K562 (cell line): ENCODE data around the gene PTTG2. TPM values are rescaled to one million over a fixed set of nuclear protein-coding genes. Genes with fewer than 3 reads are reported as not detected.

Experiments used
- ATAC-seq: fragments of 200-7000 bp; cut with Tn5 transposase; 3 replicates; pipeline ENCODE4 v1.9.1; 2020; ENCODE audit warnings: moderate library complexity
- Bru-seq: library from RNA; stranded (reverse); fragments of 400-500 nt; gene quantifications from one replicate; lab custom pipeline; 2021; lab: Mats Ljungman, UMichigan
- BruChase-seq, 2 experiments: library from RNA; stranded (reverse); fragments of 400-500 nt; gene quantifications; one replicate each; lab custom pipeline; 2021; lab: Mats Ljungman, UMichigan
- BruUV-seq: library from RNA; stranded (reverse); fragments of 400-500 nt; replicated peaks from 2 replicates; lab custom pipeline; 2021; lab: Mats Ljungman, UMichigan
- CTCF ChIA-PET: fragments of 300-600 bp; formaldehyde crosslinking; extraction: SDS; loops from one replicate; lab custom pipeline; 2021; ENCODE audit warnings: low intra/inter-chr PET ratio; lab: Yijun Ruan, JAX
- POLR2A ChIA-PET: fragments of 300-600, 350-650 bp; sonication (Branson Sonifier 250); formaldehyde crosslinking; extraction: SDS; loops from one replicate; lab custom pipeline; 2021; ENCODE audit warnings: antibody characterized with exemption, inconsistent platforms; lab: Yijun Ruan, JAX
- DNase-seq, 4 experiments: peaks; one replicate each; pipeline versions ENCODE4 v3.0.0 to v3.0.0-alpha.2; 2011 to 2018; ENCODE audit warnings: low spot score in 3 of 4, mixed read lengths in 3 of 4; ENCODE audit errors: extremely low read depth in 1 of 4
- FAIRE-seq: peaks from 2 replicates; lab custom pipeline; 2011; peaks lifted over from hg19 to GRCh38; lab: Jason Lieb, UNC
- H2AFZ ChIP-seq: 2 replicates; pipeline ENCODE4 v1.6.0; 2011; ENCODE audit warnings: low read depth, low read length, control low read depth, inconsistent platforms
- H3K27ac ChIP-seq: fragments of 200-600 bp; 3 replicates; pipeline ENCODE4 v1.8.0; 2011; ENCODE audit warnings: low read depth, mild to moderate bottlenecking, control low read depth, inconsistent platforms, low read length, moderate library complexity, mixed read lengths; ENCODE audit errors: extremely low read depth
- H3K27me3 ChIP-seq, 2 experiments: fragments of 300-600 bp in 1 of 2; 2 replicates in 1 of 2; 3 replicates in 1 of 2; pipeline versions ENCODE4 v1.6.0 to v1.8.0; 2011; ENCODE audit warnings: inconsistent platforms in 2 of 2, low read length in 2 of 2, mild to moderate bottlenecking in 1 of 2, mixed read lengths in 1 of 2, moderate library complexity in 1 of 2; ENCODE audit not compliant: control insufficient read depth in 2 of 2, insufficient read depth in 2 of 2
- H3K36me3 ChIP-seq: fragments of 300-600 bp; 3 replicates; pipeline ENCODE4 v1.8.0; 2011; ENCODE audit warnings: mild to moderate bottlenecking, low read length, inconsistent platforms; ENCODE audit not compliant: control insufficient read depth, insufficient read depth
- H3K4me1 ChIP-seq, 2 experiments: fragments of 200-600 bp in 1 of 2; replicated peaks in 1 of 2; 2 replicates in 1 of 2; 3 replicates in 1 of 2; pipeline versions ENCODE4 v1.5.1 to v1.8.0; 2011; ENCODE audit warnings: inconsistent platforms in 2 of 2, low read length in 2 of 2, mild to moderate bottlenecking in 1 of 2, mixed read lengths in 1 of 2, moderate library complexity in 1 of 2; ENCODE audit not compliant: control insufficient read depth in 2 of 2, insufficient read depth in 2 of 2
- H3K4me2 ChIP-seq: 2 replicates; pipeline ENCODE4 v1.6.1; 2011; ENCODE audit warnings: low read length, control low read depth, inconsistent platforms, mixed read lengths; ENCODE audit not compliant: insufficient read depth
- H3K4me3 ChIP-seq: fragments of 200-600 bp; sonication (generic), shearing (Covaris generic); 2 replicates; pipeline ENCODE4 v1.5.1; 2016; ENCODE audit warnings: control low read depth, inconsistent platforms
- H3K79me2 ChIP-seq: fragments of 200-600 bp; 3 replicates; pipeline ENCODE4 v1.8.0; 2011; ENCODE audit warnings: low read length, inconsistent platforms; ENCODE audit not compliant: control insufficient read depth, insufficient read depth
- H3K9ac ChIP-seq, 2 experiments: 2 replicates each; pipeline versions ENCODE4 v1.6.0 to v1.6.1; 2011; ENCODE audit warnings: low read depth in 2 of 2, low read length in 2 of 2, control low read depth in 1 of 2, inconsistent platforms in 1 of 2, mild to moderate bottlenecking in 1 of 2, mixed read lengths in 1 of 2; ENCODE audit not compliant: insufficient read depth in 1 of 2
- H3K9me1 ChIP-seq: one replicate; pipeline ENCODE4 v1.6.0; 2011; ENCODE audit warnings: inconsistent platforms, mild to moderate bottlenecking, low read length, moderate library complexity; ENCODE audit not compliant: control insufficient read depth, insufficient read depth
- H3K9me3 ChIP-seq: replicated peaks from 2 replicates; pipeline ENCODE4 v1.5.1; 2011; ENCODE audit warnings: low read depth, low read length, inconsistent platforms; ENCODE audit not compliant: control insufficient read depth, insufficient read depth
- H4K20me1 ChIP-seq: replicated peaks from 2 replicates; pipeline ENCODE4 v1.6.1; 2011; ENCODE audit warnings: low read length, inconsistent platforms, mixed read lengths; ENCODE audit not compliant: control insufficient read depth, insufficient read depth
- ARID4B ChIP-seq: sonication (generic); formaldehyde crosslinking; IDR thresholded peaks from 2 replicates; pipeline ENCODE4 v1.8.0; 2022; ENCODE audit warnings: mild to moderate bottlenecking, missing genetic modification reagents
- BCL6 ChIP-seq: fragments of 250-450 bp; sonication (Bioruptor Pico); IDR thresholded peaks from 2 replicates; pipeline ENCODE4 v1.4.0; 2020
- ETV5 ChIP-seq: sonication (generic); formaldehyde crosslinking; IDR thresholded peaks from 2 replicates; pipeline ENCODE4 v1.4.0; 2020; ENCODE audit warnings: low read depth, mild to moderate bottlenecking, missing genetic modification reagents
- GATAD2A ChIP-seq: fragments of 450-650 bp; IDR thresholded peaks from 2 replicates; pipeline ENCODE4 v1.6.1; 2017
- HMGXB4 ChIP-seq: sonication (generic); formaldehyde crosslinking; IDR thresholded peaks from 2 replicates; pipeline ENCODE4 v1.8.1; 2023; ENCODE audit warnings: mild to moderate bottlenecking, missing genetic modification reagents
- IRF2 ChIP-seq: sonication (generic); formaldehyde crosslinking; IDR thresholded peaks from 2 replicates; pipeline ENCODE4 v1.8.1; 2022; ENCODE audit warnings: mild to moderate bottlenecking, missing genetic modification reagents
- NR2C1 ChIP-seq, 2 experiments: fragments of 450-650 bp; IDR thresholded peaks; 2 replicates each; pipeline ENCODE4 v1.6.1; 2017; ENCODE audit warnings: mild to moderate bottlenecking in 2 of 2, antibody characterized with exemption in 1 of 2, inconsistent platforms in 1 of 2, missing compliant biosample characterization in 1 of 2, missing genetic modification characterization in 1 of 2
- SREBF2 ChIP-seq: sonication (generic); formaldehyde crosslinking; IDR thresholded peaks from 2 replicates; pipeline ENCODE4 v1.4.0; 2020; ENCODE audit warnings: mild to moderate bottlenecking, missing genetic modification reagents
- TBL1XR1 ChIP-seq, 2 experiments: IDR thresholded peaks; 2 replicates each; pipeline ENCODE4 v1.6.1; 2012; ENCODE audit warnings: improper control_type of control experiment in 2 of 2, low read length in 2 of 2, mild to moderate bottlenecking in 1 of 2
- ZNF121 ChIP-seq: sonication (generic); formaldehyde crosslinking; conservative IDR thresholded peaks from 2 replicates; pipeline ENCODE4 v1.8.0; 2022; ENCODE audit warnings: missing genetic modification reagents
- ZNF212 ChIP-seq: fragments of 450-650 bp; formaldehyde crosslinking; IDR thresholded peaks from 2 replicates; pipeline ENCODE4 v1.4.0; 2020; ENCODE audit warnings: mild to moderate bottlenecking
- WGBS: fragments of 100-300 bp; shearing (Covaris generic); methylation state at CpG from one replicate; pipeline ENCODE4 v1.1.6; 2016; ENCODE audit warnings: low coverage, mixed read lengths; ENCODE audit not compliant: insufficient coverage; ENCODE audit errors: missing lambda C conversion rate; 5-methylcytosine and 5-hydroxymethylcytosine counted together
- in situ Hi-C: fragments of 300-500 bp; cut with MboI; formaldehyde crosslinking; loops from 4 replicates; pipeline ENCODE4 v1.15.0; 2018; ENCODE audit warnings: inconsistent platforms, mixed read lengths
- intact Hi-C: fragments of 100-400 bp; cut with micrococcal nuclease; formaldehyde crosslinking; loops from 2 replicates; pipeline ENCODE4 v1.14.2; 2022
- long read RNA-seq, 3 experiments: library from polyadenylated mRNA in 2 of 3; library from RNA in 1 of 3; unstranded in 2 of 3; stranded (forward) in 1 of 3; transcript quantifications; one replicate each; pipeline ENCODE4 v2.0.0, GENCODE V29; 2019 to 2022
- polyA minus RNA-seq, 3 experiments: library from RNA; depleted of rRNA, polyadenylated mRNA; stranded (reverse); fragments of >200 nt; gene quantifications; 2 replicates each; pipeline ENCODE4 v1.2.3, GENCODE V29; 2011
- polyA plus RNA-seq, 8 experiments: library from polyadenylated mRNA; depleted of rRNA in 4 of 8; stranded (reverse) in 5 of 8; unstranded in 3 of 8; fragments of >200 nt; fragmentation: Nextera tagmentation in 2 of 8; fragmentation: Illumina TruSeq in 1 of 8; extraction: Ambion mirVana in 2 of 8; extraction: Trizol in 1 of 8; gene quantifications; 2 replicates each; pipeline versions ENCODE4 v1.2.1 to v1.2.3, GENCODE V29; 2011 to 2014; ENCODE audit warnings: inconsistent platforms in 1 of 8, missing spikeins in 1 of 8
- total RNA-seq, 7 experiments: library from RNA; depleted of rRNA in 6 of 7; stranded (reverse); fragments of >200 nt in 6 of 7; fragmentation: Illumina TruSeq in 2 of 7; extraction: Trizol in 2 of 7; gene quantifications; 2 replicates each; pipeline versions ENCODE4 v1.2.1 to v1.2.3, GENCODE V29; 2011 to 2021; ENCODE audit warnings: low replicate concordance in 1 of 7
- TF ChIP-seq, protein P1 (sequence below), 2 experiments: IDR thresholded peaks; 2 replicates each; pipeline ENCODE4 v1.6.1; 2011; ENCODE audit warnings: borderline replicate concordance in 1 of 2, control low read depth in 1 of 2, low read depth in 1 of 2, low read length in 1 of 2, mild to moderate bottlenecking in 1 of 2, mixed read lengths in 1 of 2, moderate library complexity in 1 of 2; ENCODE audit not compliant: insufficient read depth in 1 of 2, insufficient read length in 1 of 2, poor library complexity in 1 of 2, severe bottlenecking in 1 of 2; ENCODE audit errors: extremely low read depth in 1 of 2

The PTTG2 gene
- total RNA-seq (2011; cell fraction: chromatin; rRNA removed; ENCODE audit: low replicate concordance): not detected in 2 replicates
- not detected in 2 replicates for total RNA-seq (2011; cell fraction: nucleolus; rRNA removed)
- not detected in 2 replicates for total RNA-seq (2011; cell fraction: nucleoplasm; rRNA removed)
- not detected in 2 replicates for total RNA-seq (2014; rRNA removed)
- not detected in 2 replicates for total RNA-seq (2014; rRNA removed; fragmentation: Illumina TruSeq; extraction: Trizol)
- not detected in 2 replicates for total RNA-seq (2015; rRNA removed; fragmentation: Illumina TruSeq; extraction: Trizol)
- total RNA-seq (2021): not detected in 2 replicates
- not detected in 2 replicates for polyA plus RNA-seq (2011; rRNA removed)
- polyA plus RNA-seq (2011; cell fraction: cytosol; rRNA removed): not detected in 2 replicates
- polyA plus RNA-seq (2011; cell fraction: nucleus; rRNA removed): not detected in 2 replicates
- polyA plus RNA-seq (2012): not detected in 2 replicates
- not detected in 2 replicates for polyA plus RNA-seq (2014; fragmentation: Illumina TruSeq; extraction: Trizol)
- not detected for polyA plus RNA-seq (2014; fragmentation: Nextera tagmentation; extraction: Ambion mirVana)
- polyA plus RNA-seq (2014; rRNA removed): not detected in 2 replicates
- polyA minus RNA-seq (2011; rRNA and poly(A)+ RNA removed): not detected in 2 replicates
- polyA minus RNA-seq (2011; cell fraction: cytosol; rRNA and poly(A)+ RNA removed): not detected in 2 replicates
- not detected in 2 replicates for polyA minus RNA-seq (2011; cell fraction: nucleus; rRNA and poly(A)+ RNA removed)
- not detected for Bru-seq, nascent RNA
- not detected for BruChase-seq, experiment 1, labeled RNA remaining after a 2-hour chase
- not detected for BruChase-seq, experiment 2, labeled RNA remaining after a 6-hour chase
- long read RNA-seq, experiment 1: 0 reads
- long read RNA-seq, experiment 2: 0 reads
- long read RNA-seq, experiment 3: 0 reads

DNA sequence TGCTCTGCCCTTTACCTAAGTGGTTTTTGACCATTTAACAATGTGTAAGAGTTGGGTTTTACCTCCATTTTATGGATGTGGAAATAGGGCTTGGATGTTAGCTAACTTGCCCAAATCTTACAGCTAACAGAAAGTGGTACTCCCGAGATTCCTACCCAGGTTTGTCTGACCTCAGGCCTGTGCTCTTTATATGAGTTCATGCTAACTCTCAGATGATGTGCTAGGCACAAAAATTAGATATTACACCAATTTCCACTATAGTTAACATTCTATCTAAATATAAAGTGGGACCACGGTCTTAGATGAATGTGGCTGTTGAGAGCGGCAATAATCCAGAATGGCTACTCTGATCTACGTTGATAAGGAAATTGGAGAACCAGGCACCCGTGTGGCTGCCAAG, at the start of gene PTTG2:
Gene PTTG2 (plus strand): TSS at position 301 of the 400 bp plus-strand sequence. CDS start 37 bp downstream, at position 338.
- H3K9me3 ChIP-seq: no peaks in the 10 kb centered on the region
- H4K20me1 ChIP-seq: no peaks in the 10 kb centered on the region
- 0% methylated on average over 5 of the region's 5 CpGs for WGBS
- ATAC-seq (no peak), DNase-seq (no peak), FAIRE-seq (no peak)
- TF ChIP-seq SREBF2 (no peak), BCL6 (CRISPR knock-in tag) (no peak), ZNF212 (CRISPR knock-in tag) (no peak), ETV5 (CRISPR knock-in tag) (no peak), ZNF121 (CRISPR knock-in tag) (no peak), TBL1XR1 (IDR thresholded peaks at IDR 0.05; ENCODE audit: low read length in 2 of 2) (no peak), IRF2 (CRISPR knock-in tag) (no peak), GATAD2A (no peak), ARID4B (CRISPR knock-in tag) (no peak), HMGXB4 (CRISPR knock-in tag) (no peak), NR2C1 (IDR thresholded peaks at IDR 0.05) (no peak), NR2C1 (tag; IDR thresholded peaks at IDR 0.05) (no peak)
- TF ChIP-seq, protein P1, sequence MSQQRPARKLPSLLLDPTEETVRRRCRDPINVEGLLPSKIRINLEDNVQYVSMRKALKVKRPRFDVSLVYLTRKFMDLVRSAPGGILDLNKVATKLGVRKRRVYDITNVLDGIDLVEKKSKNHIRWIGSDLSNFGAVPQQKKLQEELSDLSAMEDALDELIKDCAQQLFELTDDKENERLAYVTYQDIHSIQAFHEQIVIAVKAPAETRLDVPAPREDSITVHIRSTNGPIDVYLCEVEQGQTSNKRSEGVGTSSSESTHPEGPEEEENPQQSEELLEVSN (IDR thresholded peaks at IDR 0.05; ENCODE audit: borderline replicate concordance in 1 of 2, extremely low read depth in 1 of 2, insufficient read depth in 1 of 2, insufficient read length in 1 of 2, low read depth in 1 of 2, low read length in 1 of 2, poor library complexity in 1 of 2, severe bottlenecking in 1 of 2): no peak
- POLR2A ChIA-PET: no interaction called here
- H3K36me3 ChIP-seq: no peaks in the 10 kb centered on the region
- BruUV-seq: no TSS peak
- no peak within 1 kb of the TSS for H3K9ac ChIP-seq
- no peaks in the 10 kb centered on the region for H3K9me1 ChIP-seq
- H3K27me3 ChIP-seq: peaks cover 15 to 23% of the 10 kb centered on the region in 2 experiments
- H3K4me2 ChIP-seq: no peak within 1 kb of the TSS
- in situ Hi-C loops (no loop called here), intact Hi-C loops (no loop called here)
- no peaks in the 10 kb centered on the region for H3K79me2 ChIP-seq
- H3K4me1 ChIP-seq: no peaks in the 10 kb centered on the region
- no peak within 1 kb of the TSS for H3K4me3 ChIP-seq
- CTCF ChIA-PET: no interaction called here
- no peak within 1 kb of the TSS for H2AFZ ChIP-seq
- H3K27ac ChIP-seq: no peak within 1 kb of the TSS
